MCF 10A (cell line): Measurements from ENCODE around the gene TAGLN3. TPM values are rescaled to one million over a fixed set of nuclear protein-coding genes. Genes with fewer than 3 reads are reported as not detected.

Source experiments
- BruUV-seq: library from RNA; stranded (reverse); fragments of 400-500 nt; replicated peaks from 2 replicates; lab custom pipeline; 2021; lab: Mats Ljungman, UMichigan
- CTCF ChIA-PET: fragments of 300-600 bp; sonication (Branson Sonifier 250); formaldehyde crosslinking; extraction: SDS; loops from one replicate; lab custom pipeline; 2021; ENCODE audit warnings: antibody characterized with exemption, inconsistent platforms; lab: Yijun Ruan, JAX
- POLR2A ChIA-PET: fragments of 300-600, 350-650 bp; sonication (Branson Sonifier 250); formaldehyde crosslinking; extraction: SDS; loops from one replicate; lab custom pipeline; 2020; ENCODE audit warnings: antibody characterized with exemption, inconsistent platforms; lab: Yijun Ruan, JAX
- DNase-seq: peaks from one replicate; pipeline ENCODE4 v3.0.0-alpha.2; 2018; ENCODE audit not compliant: unreplicated experiment
- H3K27ac Mint-ChIP-seq: one replicate; pipeline ENCODE4 v1.8.0; 2022; ENCODE audit warnings: mild to moderate bottlenecking, low read depth, mixed read lengths; ENCODE audit not compliant: unreplicated experiment
- H3K27me3 Mint-ChIP-seq: one replicate; pipeline ENCODE4 v1.8.0; 2022; ENCODE audit warnings: mixed read lengths; ENCODE audit not compliant: insufficient read depth, unreplicated experiment
- H3K36me3 Mint-ChIP-seq: one replicate; pipeline ENCODE4 v1.8.0; 2022; ENCODE audit warnings: mild to moderate bottlenecking, moderate library complexity, mixed read lengths; ENCODE audit not compliant: insufficient read depth, unreplicated experiment
- H3K4me1 Mint-ChIP-seq: one replicate; pipeline ENCODE4 v1.8.0; 2022; ENCODE audit warnings: mixed read lengths; ENCODE audit not compliant: insufficient read depth, unreplicated experiment
- H3K4me3 Mint-ChIP-seq: one replicate; pipeline ENCODE4 v1.8.0; 2022; ENCODE audit warnings: mild to moderate bottlenecking, moderate library complexity, mixed read lengths; ENCODE audit not compliant: unreplicated experiment
- H3K9me3 Mint-ChIP-seq: one replicate; pipeline ENCODE4 v1.8.0; 2022; ENCODE audit warnings: mixed read lengths; ENCODE audit not compliant: unreplicated experiment
- intact Hi-C: fragments of 100-400 bp; cut with micrococcal nuclease; formaldehyde crosslinking; loops from 2 replicates; pipeline ENCODE4 v1.14.1; 2022
- total RNA-seq: library from RNA; stranded (reverse); gene quantifications from 2 replicates; pipeline ENCODE4 v1.2.3, GENCODE V29; 2022
- TF ChIP-seq, protein P1 (sequence below): fragments of 200-600 bp; IDR thresholded peaks from one replicate; pipeline ENCODE4 v1.8.0; 2022; ENCODE audit warnings: antibody characterized with exemption, mild to moderate bottlenecking; ENCODE audit not compliant: unreplicated experiment

Gene TAGLN3
- total RNA-seq, 1 experiment from 2014 or later, result not detected

DNA sequence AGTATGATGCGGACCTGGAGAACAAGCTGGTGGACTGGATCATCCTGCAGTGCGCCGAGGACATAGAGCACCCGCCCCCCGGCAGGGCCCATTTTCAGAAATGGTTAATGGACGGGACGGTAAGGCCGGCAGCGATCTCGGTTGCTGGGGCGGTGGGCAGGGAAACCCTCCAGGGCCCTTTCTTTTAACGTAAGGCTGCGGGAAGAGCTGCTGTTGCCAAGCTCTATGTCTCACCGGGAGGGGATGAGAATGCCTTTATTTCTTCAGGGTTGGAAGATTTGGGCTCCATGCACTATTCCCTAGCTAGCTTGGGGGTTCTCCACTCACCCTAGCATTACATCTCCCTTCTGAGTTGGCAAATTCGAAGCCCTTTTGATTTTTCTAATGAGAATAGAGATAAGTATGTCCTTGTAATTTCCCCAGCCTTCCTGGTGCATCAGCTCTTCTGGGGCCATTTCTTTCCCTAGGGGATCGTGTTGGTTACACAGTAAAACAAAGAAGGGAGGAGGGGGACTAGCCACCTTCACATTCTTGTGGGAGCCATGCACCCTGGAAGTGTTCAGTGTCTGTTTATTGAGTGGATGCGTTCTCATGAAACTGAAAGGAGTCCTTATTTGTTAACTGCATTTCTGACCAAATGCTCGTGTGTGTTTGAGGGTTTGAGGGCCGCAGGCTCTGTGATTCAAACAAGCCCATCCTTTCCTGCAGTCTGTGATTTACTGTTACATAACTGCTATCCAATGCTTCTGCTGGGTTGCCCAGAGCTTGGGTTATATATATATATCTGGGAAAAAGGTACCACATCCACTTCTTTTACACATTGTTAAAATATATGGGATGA lies 982 bp downstream of the TAGLN3 start:
- TF ChIP-seq, protein P1, sequence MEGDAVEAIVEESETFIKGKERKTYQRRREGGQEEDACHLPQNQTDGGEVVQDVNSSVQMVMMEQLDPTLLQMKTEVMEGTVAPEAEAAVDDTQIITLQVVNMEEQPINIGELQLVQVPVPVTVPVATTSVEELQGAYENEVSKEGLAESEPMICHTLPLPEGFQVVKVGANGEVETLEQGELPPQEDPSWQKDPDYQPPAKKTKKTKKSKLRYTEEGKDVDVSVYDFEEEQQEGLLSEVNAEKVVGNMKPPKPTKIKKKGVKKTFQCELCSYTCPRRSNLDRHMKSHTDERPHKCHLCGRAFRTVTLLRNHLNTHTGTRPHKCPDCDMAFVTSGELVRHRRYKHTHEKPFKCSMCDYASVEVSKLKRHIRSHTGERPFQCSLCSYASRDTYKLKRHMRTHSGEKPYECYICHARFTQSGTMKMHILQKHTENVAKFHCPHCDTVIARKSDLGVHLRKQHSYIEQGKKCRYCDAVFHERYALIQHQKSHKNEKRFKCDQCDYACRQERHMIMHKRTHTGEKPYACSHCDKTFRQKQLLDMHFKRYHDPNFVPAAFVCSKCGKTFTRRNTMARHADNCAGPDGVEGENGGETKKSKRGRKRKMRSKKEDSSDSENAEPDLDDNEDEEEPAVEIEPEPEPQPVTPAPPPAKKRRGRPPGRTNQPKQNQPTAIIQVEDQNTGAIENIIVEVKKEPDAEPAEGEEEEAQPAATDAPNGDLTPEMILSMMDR, result no peak
- intact Hi-C loops, result no loop called here

DNA sequence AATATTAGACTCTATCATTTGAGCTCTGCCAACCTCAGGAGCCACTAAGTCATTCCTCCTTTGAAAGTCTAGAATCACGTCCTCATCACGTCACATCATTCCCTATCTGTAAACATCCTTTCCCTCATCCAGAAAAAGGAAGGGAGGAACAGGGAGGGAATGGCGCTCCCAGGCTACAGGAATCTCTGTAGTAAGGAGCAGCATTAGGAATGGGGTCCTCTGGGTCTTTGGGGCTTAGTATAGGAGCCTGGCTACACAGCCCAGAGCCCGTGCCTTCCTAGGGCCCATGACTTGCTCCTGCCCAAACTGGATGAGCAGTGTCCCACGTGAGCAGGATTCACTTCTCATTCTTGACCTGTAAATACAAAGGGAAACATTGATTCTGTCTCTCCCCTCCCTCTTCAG lies 1.6 kb downstream of the TAGLN3 start:
- Mint-ChIP-seq H3K27ac (no peak overlapping the region), H3K9me3 (no peaks in the 10 kb centered on the region), H3K4me1 (peaks cover 9% of the 10 kb centered on the region), H3K27me3 (no peaks in the 10 kb centered on the region), H3K36me3 (no peaks in the 10 kb centered on the region), H3K4me3 (no peak overlapping the region)
- DNase-seq, result no peak
- CTCF ChIA-PET, result interaction anchor here (4.7 to 7.0 kb wide), 3 partner anchors 11 to 43 kb away, joined by 21 to 43 read pairs (median 31); no protein-coding TSS in a partner anchor
- TF ChIP-seq, protein P1, result no peak
- POLR2A ChIA-PET, result interaction anchor here (0.8 to 0.9 kb wide), 3 partner anchors 8 to 20 kb away, joined by 3 to 4 read pairs (median 3); no protein-coding TSS in a partner anchor
- intact Hi-C loops, result no loop called here
- no TSS peak for BruUV-seq

More for the DNA sequence above, 982 bp downstream of the TAGLN3 start:
- DNase-seq, result no peak
- no TSS peak for BruUV-seq
- ChIA-PET POLR2A (interaction anchor here (0.9 to 1.0 kb wide), 2 partner anchors 11 to 13 kb away, joined by 4 to 6 read pairs; no protein-coding TSS in a partner anchor), CTCF (interaction anchor here (0.8 to 7.0 kb wide), 4 partner anchors 10 to 43 kb away, joined by 3 to 43 read pairs (median 26); no protein-coding TSS in a partner anchor)
- Mint-ChIP-seq H3K27ac (no peak overlapping the region), H3K9me3 (no peaks in the 10 kb centered on the region), H3K27me3 (no peaks in the 10 kb centered on the region), H3K4me1 (peaks cover 9% of the 10 kb centered on the region), H3K36me3 (no peaks in the 10 kb centered on the region), H3K4me3 (peak overlapping the region; percentile 50)

DNA sequence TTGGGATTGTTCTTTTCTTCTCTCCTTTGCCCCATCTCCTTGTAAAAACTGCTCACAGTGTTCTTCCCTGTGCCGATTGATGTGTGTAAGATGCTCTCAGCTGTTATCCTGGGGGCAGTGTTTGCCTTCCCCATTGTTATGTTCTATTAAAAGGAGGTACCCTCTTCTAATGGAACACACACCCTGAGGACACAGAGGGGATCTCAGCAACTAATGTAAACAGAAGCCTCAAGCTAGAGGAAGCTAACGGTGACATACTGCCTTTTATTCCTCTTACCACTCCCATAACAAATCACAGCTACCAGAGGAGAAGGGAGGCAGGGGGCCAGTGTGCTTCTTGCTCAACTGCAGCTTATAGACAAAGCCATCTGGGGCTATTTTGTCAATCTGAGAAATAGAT lies 2.2 kb downstream of the TAGLN3 start:
- CTCF ChIA-PET, result interaction anchor here (4.7 to 7.0 kb wide), 3 partner anchors 12 to 42 kb away, joined by 21 to 43 read pairs (median 31); no protein-coding TSS in a partner anchor
- H3K36me3 Mint-ChIP-seq, result no peaks in the 10 kb centered on the region
- TF ChIP-seq, protein P1, result no peak
- BruUV-seq, result no TSS peak
- intact Hi-C loops, result no loop called here
- peaks cover 9% of the 10 kb centered on the region for H3K4me1 Mint-ChIP-seq
- POLR2A ChIA-PET, result interaction anchor here (0.6 to 1.2 kb wide), 4 partner anchors 8 to 69 kb away, joined by 3 read pairs; no protein-coding TSS in a partner anchor
- no peak for DNase-seq
- no peak overlapping the region for H3K4me3 Mint-ChIP-seq
- H3K27ac Mint-ChIP-seq, result no peak overlapping the region
- H3K27me3 Mint-ChIP-seq, result no peaks in the 10 kb centered on the region
- H3K9me3 Mint-ChIP-seq, result no peaks in the 10 kb centered on the region

DNA sequence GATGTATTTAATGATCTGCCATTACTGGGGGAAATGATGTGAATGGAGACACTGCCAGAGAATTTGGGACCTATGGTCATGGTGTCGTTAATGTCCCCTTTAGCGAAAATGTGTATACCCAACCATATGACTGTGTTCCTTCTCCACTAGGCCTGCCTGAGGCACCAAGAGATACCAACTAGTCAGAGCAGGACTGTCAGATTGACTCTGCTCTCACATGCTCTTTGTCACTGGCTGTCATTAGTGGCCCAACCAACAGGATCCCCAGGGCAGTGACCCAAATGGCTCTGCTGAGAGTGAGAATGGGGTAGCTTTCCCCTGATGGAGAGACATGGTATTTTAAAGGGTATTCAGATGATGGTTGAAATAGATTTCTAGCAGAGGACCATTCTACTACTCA lies 2.8 kb downstream of the TAGLN3 start:
- Mint-ChIP-seq H3K4me1 (peaks cover 9% of the 10 kb centered on the region), H3K27ac (no peak overlapping the region), H3K36me3 (no peaks in the 10 kb centered on the region), H3K27me3 (no peaks in the 10 kb centered on the region), H3K9me3 (no peaks in the 10 kb centered on the region), H3K4me3 (no peak overlapping the region)
- TF ChIP-seq, protein P1, result no peak
- ChIA-PET CTCF (interaction anchor here (0.7 to 7.0 kb wide), 4 partner anchors 11 to 499 kb away, joined by 3 to 43 read pairs (median 26); no protein-coding TSS in a partner anchor), POLR2A (interaction anchor here (0.6 to 1.2 kb wide), 3 partner anchors 9 to 68 kb away, joined by 3 read pairs; no protein-coding TSS in a partner anchor)
- no TSS peak for BruUV-seq
- no peak for DNase-seq
- intact Hi-C loops, result no loop called here
